A549 (cell line): Measurements from ENCODE around the gene ADGRB2. TPM values are rescaled to one million over a fixed set of nuclear protein-coding genes. Genes with fewer than 3 reads are reported as not detected.

Experiments
- ATAC-seq, 2 experiments: fragments of 200-7000 bp in 1 of 2; fragments of >200 bp in 1 of 2; cut with Nextera tagmentation in 1 of 2; cut with Tn5 transposase in 1 of 2; 3 replicates each; pipeline versions ENCODE4 v1.8.0 to v1.9.1; 2018 to 2020; ENCODE audit warnings: mild to moderate bottlenecking in 1 of 2, moderate library complexity in 1 of 2
- CTCF ChIA-PET: fragments of 300-600 bp; sonication (Branson Sonifier 250); formaldehyde crosslinking; extraction: SDS; loops from one replicate; lab custom pipeline; 2021; ENCODE audit warnings: antibody characterized with exemption, inconsistent platforms; lab: Yijun Ruan, JAX
- POLR2A ChIA-PET: fragments of 350-600 bp; formaldehyde crosslinking; extraction: SDS; loops from one replicate; lab custom pipeline; 2021; ENCODE audit warnings: antibody characterized with exemption, inconsistent platforms; lab: Yijun Ruan, JAX
- DNase-seq, 2 experiments: peaks; one replicate each; pipeline versions ENCODE4 v3.0.0 to v3.0.0-alpha.2; 2011 to 2016; ENCODE audit warnings: low read depth in 1 of 2, low spot score in 1 of 2
- FAIRE-seq: peaks from 2 replicates; lab custom pipeline; 2011; peaks lifted over from hg19 to GRCh38; lab: Jason Lieb, UNC
- H3K27ac ChIP-seq, 2 experiments: fragments of >200 bp; sonication (Bioruptor Twin); formaldehyde crosslinking; 3 replicates each; pipeline ENCODE4 v1.5.1; 2016 to 2017
- H3K4me1 ChIP-seq: fragments of >200 bp; sonication (Bioruptor Twin); formaldehyde crosslinking; 3 replicates; pipeline ENCODE4 v1.6.1; 2016
- H3K4me2 ChIP-seq: fragments of >200 bp; sonication (Bioruptor Twin); formaldehyde crosslinking; 3 replicates; pipeline ENCODE4 v1.6.1; 2016
- H3K4me3 ChIP-seq: fragments of >200 bp; sonication (Bioruptor Twin); formaldehyde crosslinking; 3 replicates; pipeline ENCODE4 v1.5.1; 2016
- H3K9me3 ChIP-seq: fragments of >200 bp; sonication (Bioruptor Twin); formaldehyde crosslinking; 3 replicates; pipeline ENCODE4 v1.6.1; 2016
- CEBPB ChIP-seq, 2 experiments: fragments of >200 bp in 1 of 2; sonication (Bioruptor Twin) in 1 of 2; formaldehyde crosslinking in 1 of 2; IDR thresholded peaks; 2 replicates each; pipeline ENCODE4 v1.6.1; 2012 to 2016
- EHMT2 ChIP-seq: fragments of 200-600 bp; sonication (generic); IDR thresholded peaks from 2 replicates; pipeline ENCODE4 v1.6.1; 2016; ENCODE audit warnings: antibody characterized with exemption, low read depth, mild to moderate bottlenecking, moderate library complexity
- GATA3 ChIP-seq: IDR thresholded peaks from 2 replicates; pipeline ENCODE4 v1.6.1; 2012; ENCODE audit warnings: borderline replicate concordance
- HDAC2 ChIP-seq: fragments of 200-600 bp; sonication (generic); IDR thresholded peaks from 2 replicates; pipeline ENCODE4 v1.6.1; 2016
- MAFK ChIP-seq: fragments of 450-650 bp; IDR thresholded peaks from 2 replicates; pipeline ENCODE4 v1.6.1; 2014; ENCODE audit not compliant: partially characterized antibody
- NFE2L2 ChIP-seq: fragments of 150-350 bp; conservative IDR thresholded peaks from 2 replicates; pipeline ENCODE4 v1.6.1; 2014; ENCODE audit warnings: low read length
- NPAS2 ChIP-seq: fragments of 250-450 bp; sonication (Bioruptor Pico); IDR thresholded peaks from 2 replicates; pipeline ENCODE4 v1.8.0; 2022; ENCODE audit warnings: mild to moderate bottlenecking, moderate library complexity, borderline replicate concordance
- POLR2AphosphoS2 ChIP-seq: conservative IDR thresholded peaks from 2 replicates; pipeline ENCODE4 v1.6.1; 2012; ENCODE audit warnings: low read length, improper control_type of control experiment, inconsistent platforms
- RAD21 ChIP-seq, 2 experiments: fragments of >200 bp in 1 of 2; sonication (Bioruptor Twin) in 1 of 2; formaldehyde crosslinking in 1 of 2; IDR thresholded peaks in 1 of 2; conservative IDR thresholded peaks in 1 of 2; 2 replicates in 1 of 2; 3 replicates in 1 of 2; pipeline ENCODE4 v1.6.1; 2012 to 2018; ENCODE audit warnings: inconsistent platforms in 1 of 2
- SMC3 ChIP-seq: fragments of >200 bp; sonication (Bioruptor Twin); formaldehyde crosslinking; IDR thresholded peaks from 3 replicates; pipeline ENCODE4 v1.6.1; 2018; ENCODE audit warnings: inconsistent platforms
- WGBS: methylation state at CpG from one replicate; pipeline ENCODE4 v1.1.6; 2017; ENCODE audit errors: missing lambda C conversion rate; 5-methylcytosine and 5-hydroxymethylcytosine counted together
- polyA plus RNA-seq, 4 experiments: library from polyadenylated mRNA; depleted of rRNA in 3 of 4; stranded (reverse); fragments of >200 nt; fragmentation: RNase III in 1 of 4; extraction: RNeasy Plus Mini Kit Qiagen cat#74134 plus additional on column Dnase treatment in 1 of 4; gene quantifications; 2 replicates in 3 of 4; 3 replicates in 1 of 4; pipeline ENCODE4 v1.2.3, GENCODE V29; 2011 to 2017
- TF ChIP-seq, protein P1 (sequence below): fragments of >200 bp; sonication (Bioruptor Twin); formaldehyde crosslinking; IDR thresholded peaks from 3 replicates; pipeline ENCODE4 v1.6.1; 2016
- TF ChIP-seq, protein P2 (sequence below): fragments of 200-600 bp; sonication (generic); IDR thresholded peaks from 2 replicates; pipeline ENCODE4 v1.6.1; 2016; ENCODE audit warnings: antibody characterized with exemption, mild to moderate bottlenecking, moderate library complexity
- TF ChIP-seq, protein P3 (sequence below): fragments of 250-450 bp; sonication (Bioruptor Pico); IDR thresholded peaks from 2 replicates; pipeline ENCODE4 v1.5.0; 2021; ENCODE audit warnings: mild to moderate bottlenecking, moderate library complexity, borderline replicate concordance
- TF ChIP-seq, protein P4 (sequence below): fragments of >200 bp; sonication (Bioruptor Twin); formaldehyde crosslinking; IDR thresholded peaks from 2 replicates; pipeline ENCODE4 v1.6.1; 2016
- TF ChIP-seq, protein P5 (sequence below): fragments of >200 bp; sonication (Bioruptor Twin); formaldehyde crosslinking; IDR thresholded peaks from 3 replicates; pipeline ENCODE4 v1.5.1; 2016

The ADGRB2 gene
- polyA plus RNA-seq, 2 of the 4 experiments (the other 2 are of a cell fraction), result 2.3 to 6.6 TPM

DNA sequence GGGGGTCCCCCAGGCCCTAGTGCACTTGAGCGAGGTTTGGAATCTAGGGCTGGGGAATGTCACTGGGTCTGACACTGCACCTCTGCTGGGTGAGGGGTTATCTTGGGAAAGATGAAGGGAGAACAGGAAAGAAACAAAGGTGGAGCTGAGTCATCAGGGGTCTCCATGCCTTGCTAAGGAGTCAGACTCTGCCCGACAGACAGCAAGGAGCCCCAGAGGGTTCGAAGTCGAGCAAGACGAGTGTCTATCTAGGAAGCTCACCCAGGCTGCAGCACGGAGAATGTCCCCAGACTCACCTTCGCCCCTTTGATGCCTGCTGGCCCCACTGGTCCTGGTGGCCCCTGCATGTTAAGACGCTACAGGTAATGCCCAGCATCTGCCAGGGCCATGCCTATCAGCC is 78.3 kb downstream of the ADGRB2 start:
- ChIA-PET CTCF (interaction anchor here (1.2 to 2.1 kb wide), 4 partner anchors 10 to 60 kb away, joined by 3 to 11 read pairs (median 5); no protein-coding TSS in a partner anchor), POLR2A (no interaction called here)
- peaks cover 27% of the 10 kb centered on the region for H3K4me1 ChIP-seq
- TF ChIP-seq NPAS2 (CRISPR knock-in tag) (no peak), SMC3 (no peak), CEBPB (IDR thresholded peaks at IDR 0.05) (no peak), NFE2L2 (no peak), MAFK (no peak), GATA3 (no peak), EHMT2 (no peak), RAD21 (conservative IDR thresholded peaks at IDR 0.05 in 1 of 2, IDR thresholded peaks at IDR 0.05 in 1 of 2) (no peak), POLR2AphosphoS2 (no peak)
- TF ChIP-seq, protein P1, sequence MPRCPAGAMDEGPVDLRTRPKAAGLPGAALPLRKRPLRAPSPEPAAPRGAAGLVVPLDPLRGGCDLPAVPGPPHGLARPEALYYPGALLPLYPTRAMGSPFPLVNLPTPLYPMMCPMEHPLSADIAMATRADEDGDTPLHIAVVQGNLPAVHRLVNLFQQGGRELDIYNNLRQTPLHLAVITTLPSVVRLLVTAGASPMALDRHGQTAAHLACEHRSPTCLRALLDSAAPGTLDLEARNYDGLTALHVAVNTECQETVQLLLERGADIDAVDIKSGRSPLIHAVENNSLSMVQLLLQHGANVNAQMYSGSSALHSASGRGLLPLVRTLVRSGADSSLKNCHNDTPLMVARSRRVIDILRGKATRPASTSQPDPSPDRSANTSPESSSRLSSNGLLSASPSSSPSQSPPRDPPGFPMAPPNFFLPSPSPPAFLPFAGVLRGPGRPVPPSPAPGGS, result no peak
- TF ChIP-seq, protein P2, sequence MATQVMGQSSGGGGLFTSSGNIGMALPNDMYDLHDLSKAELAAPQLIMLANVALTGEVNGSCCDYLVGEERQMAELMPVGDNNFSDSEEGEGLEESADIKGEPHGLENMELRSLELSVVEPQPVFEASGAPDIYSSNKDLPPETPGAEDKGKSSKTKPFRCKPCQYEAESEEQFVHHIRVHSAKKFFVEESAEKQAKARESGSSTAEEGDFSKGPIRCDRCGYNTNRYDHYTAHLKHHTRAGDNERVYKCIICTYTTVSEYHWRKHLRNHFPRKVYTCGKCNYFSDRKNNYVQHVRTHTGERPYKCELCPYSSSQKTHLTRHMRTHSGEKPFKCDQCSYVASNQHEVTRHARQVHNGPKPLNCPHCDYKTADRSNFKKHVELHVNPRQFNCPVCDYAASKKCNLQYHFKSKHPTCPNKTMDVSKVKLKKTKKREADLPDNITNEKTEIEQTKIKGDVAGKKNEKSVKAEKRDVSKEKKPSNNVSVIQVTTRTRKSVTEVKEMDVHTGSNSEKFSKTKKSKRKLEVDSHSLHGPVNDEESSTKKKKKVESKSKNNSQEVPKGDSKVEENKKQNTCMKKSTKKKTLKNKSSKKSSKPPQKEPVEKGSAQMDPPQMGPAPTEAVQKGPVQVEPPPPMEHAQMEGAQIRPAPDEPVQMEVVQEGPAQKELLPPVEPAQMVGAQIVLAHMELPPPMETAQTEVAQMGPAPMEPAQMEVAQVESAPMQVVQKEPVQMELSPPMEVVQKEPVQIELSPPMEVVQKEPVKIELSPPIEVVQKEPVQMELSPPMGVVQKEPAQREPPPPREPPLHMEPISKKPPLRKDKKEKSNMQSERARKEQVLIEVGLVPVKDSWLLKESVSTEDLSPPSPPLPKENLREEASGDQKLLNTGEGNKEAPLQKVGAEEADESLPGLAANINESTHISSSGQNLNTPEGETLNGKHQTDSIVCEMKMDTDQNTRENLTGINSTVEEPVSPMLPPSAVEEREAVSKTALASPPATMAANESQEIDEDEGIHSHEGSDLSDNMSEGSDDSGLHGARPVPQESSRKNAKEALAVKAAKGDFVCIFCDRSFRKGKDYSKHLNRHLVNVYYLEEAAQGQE, result no peak
- TF ChIP-seq, protein P3, sequence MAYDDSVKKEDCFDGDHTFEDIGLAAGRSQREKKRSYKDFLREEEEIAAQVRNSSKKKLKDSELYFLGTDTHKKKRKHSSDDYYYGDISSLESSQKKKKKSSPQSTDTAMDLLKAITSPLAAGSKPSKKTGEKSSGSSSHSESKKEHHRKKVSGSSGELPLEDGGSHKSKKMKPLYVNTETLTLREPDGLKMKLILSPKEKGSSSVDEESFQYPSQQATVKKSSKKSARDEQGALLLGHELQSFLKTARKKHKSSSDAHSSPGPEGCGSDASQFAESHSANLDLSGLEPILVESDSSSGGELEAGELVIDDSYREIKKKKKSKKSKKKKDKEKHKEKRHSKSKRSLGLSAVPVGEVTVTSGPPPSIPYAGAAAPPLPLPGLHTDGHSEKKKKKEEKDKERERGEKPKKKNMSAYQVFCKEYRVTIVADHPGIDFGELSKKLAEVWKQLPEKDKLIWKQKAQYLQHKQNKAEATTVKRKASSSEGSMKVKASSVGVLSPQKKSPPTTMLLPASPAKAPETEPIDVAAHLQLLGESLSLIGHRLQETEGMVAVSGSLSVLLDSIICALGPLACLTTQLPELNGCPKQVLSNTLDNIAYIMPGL (CRISPR knock-in tag), result no peak
- TF ChIP-seq, protein P4, sequence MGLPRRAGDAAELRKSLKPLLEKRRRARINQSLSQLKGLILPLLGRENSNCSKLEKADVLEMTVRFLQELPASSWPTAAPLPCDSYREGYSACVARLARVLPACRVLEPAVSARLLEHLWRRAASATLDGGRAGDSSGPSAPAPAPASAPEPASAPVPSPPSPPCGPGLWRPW, result no peak
- no peak overlapping the region for H3K4me3 ChIP-seq
- DNase-seq, result no peak
- no peak for FAIRE-seq
- WGBS, result 93% methylated on average over 8 of the region's 8 CpGs
- no peak for ATAC-seq
- peak overlapping the region in 1 of 2 experiments; percentile 45; a peak in 3 of 6 replicates for H3K27ac ChIP-seq
- no peak overlapping the region for H3K4me2 ChIP-seq
- H3K9me3 ChIP-seq, result no peaks in the 10 kb centered on the region

DNA sequence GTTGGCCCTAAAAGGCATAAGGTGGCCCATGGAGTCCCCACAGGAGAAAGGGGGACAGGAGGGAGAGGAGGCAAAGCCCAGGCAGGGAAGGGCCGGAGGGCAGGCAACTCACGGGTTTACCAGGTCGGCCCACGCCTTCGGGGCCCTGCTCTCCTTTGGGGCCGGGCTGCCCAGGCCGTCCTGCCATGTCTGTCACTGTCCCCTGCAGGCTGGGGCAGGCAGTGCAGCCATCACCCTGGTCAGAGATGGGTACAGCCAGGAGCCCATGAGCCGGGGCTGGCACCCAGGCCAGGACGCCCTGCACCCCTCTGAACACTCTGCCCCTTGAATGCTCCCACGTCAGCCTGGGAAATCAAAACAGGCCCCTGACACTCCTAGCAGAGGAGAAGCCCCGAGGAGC is 80.1 kb downstream of the ADGRB2 start:
- ChIA-PET POLR2A (no interaction called here), CTCF (interaction anchor here (1.0 to 1.3 kb wide), 3 partner anchors 14 to 21 kb away, joined by 3 to 6 read pairs (median 5); no protein-coding TSS in a partner anchor)
- WGBS, result 59% methylated on average over 4 of the region's 11 CpGs
- Histone ChIP-seq H3K4me1 (peaks cover 9% of the 10 kb centered on the region), H3K4me2 (no peak overlapping the region)
- ATAC-seq, result peak; percentile 69 to 93; a peak in 4 of 6 replicates
- TF ChIP-seq, protein P2, result no peak
- no peak for TF ChIP-seq HDAC2
- TF ChIP-seq RAD21 (conservative IDR thresholded peaks at IDR 0.05 in 1 of 2, IDR thresholded peaks at IDR 0.05 in 1 of 2), result peak in 1 of 2 experiments; percentile 22; a peak in 1 of 5 replicates
- TF ChIP-seq, protein P5, sequence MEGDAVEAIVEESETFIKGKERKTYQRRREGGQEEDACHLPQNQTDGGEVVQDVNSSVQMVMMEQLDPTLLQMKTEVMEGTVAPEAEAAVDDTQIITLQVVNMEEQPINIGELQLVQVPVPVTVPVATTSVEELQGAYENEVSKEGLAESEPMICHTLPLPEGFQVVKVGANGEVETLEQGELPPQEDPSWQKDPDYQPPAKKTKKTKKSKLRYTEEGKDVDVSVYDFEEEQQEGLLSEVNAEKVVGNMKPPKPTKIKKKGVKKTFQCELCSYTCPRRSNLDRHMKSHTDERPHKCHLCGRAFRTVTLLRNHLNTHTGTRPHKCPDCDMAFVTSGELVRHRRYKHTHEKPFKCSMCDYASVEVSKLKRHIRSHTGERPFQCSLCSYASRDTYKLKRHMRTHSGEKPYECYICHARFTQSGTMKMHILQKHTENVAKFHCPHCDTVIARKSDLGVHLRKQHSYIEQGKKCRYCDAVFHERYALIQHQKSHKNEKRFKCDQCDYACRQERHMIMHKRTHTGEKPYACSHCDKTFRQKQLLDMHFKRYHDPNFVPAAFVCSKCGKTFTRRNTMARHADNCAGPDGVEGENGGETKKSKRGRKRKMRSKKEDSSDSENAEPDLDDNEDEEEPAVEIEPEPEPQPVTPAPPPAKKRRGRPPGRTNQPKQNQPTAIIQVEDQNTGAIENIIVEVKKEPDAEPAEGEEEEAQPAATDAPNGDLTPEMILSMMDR, result 0 out of 3 replicates have a peak, but pooled peaks have one; percentile 12
- TF ChIP-seq, all 56 proteins: peak for 2
- Histone ChIP-seq H3K27ac (peak overlapping the region in 1 of 2 experiments; percentile 63; a peak in 2 of 6 replicates), H3K9me3 (no peaks in the 10 kb centered on the region), H3K4me3 (no peak overlapping the region)
- FAIRE-seq (no peak), DNase-seq (no peak)
